Neuronal stem cell (in vitro differentiated cells): ENCODE data around the gene CYGB.
A peak's percentile ranks its signal among the peaks of the same experiment; 100 is the strongest.

Experiments
- DNase-seq: peaks from one replicate; pipeline ENCODE4 v3.0.0-alpha.2; 2013; ENCODE audit warnings: low spot score
- H2AFZ ChIP-seq: one replicate; pipeline ENCODE4 v1.6.1; 2013; ENCODE audit warnings: mild to moderate bottlenecking, low read length, inconsistent platforms
- H2AK5ac ChIP-seq: 2 replicates; pipeline ENCODE4 v1.6.1; 2013; ENCODE audit warnings: low read depth, mild to moderate bottlenecking, inconsistent platforms, low read length, moderate library complexity, mixed read lengths
- H2BK120ac ChIP-seq: 2 replicates; pipeline ENCODE4 v1.6.1; 2013; ENCODE audit warnings: low read depth, mild to moderate bottlenecking, inconsistent platforms, low read length, moderate library complexity, mixed read lengths
- H2BK12ac ChIP-seq: one replicate; pipeline ENCODE4 v1.6.1; 2013; ENCODE audit warnings: low read length, inconsistent platforms
- H2BK15ac ChIP-seq: 2 replicates; pipeline ENCODE4 v1.6.1; 2013; ENCODE audit warnings: mild to moderate bottlenecking, low read length, inconsistent platforms, mixed read lengths
- H2BK5ac ChIP-seq: one replicate; pipeline ENCODE4 v1.6.1; 2013; ENCODE audit warnings: inconsistent platforms, mild to moderate bottlenecking, low read length, moderate library complexity
- H3K14ac ChIP-seq: one replicate; pipeline ENCODE4 v1.6.1; 2013; ENCODE audit warnings: low read length, inconsistent platforms
- H3K18ac ChIP-seq: 2 replicates; pipeline ENCODE4 v1.6.1; 2013; ENCODE audit warnings: low read length, inconsistent platforms
- H3K23ac ChIP-seq: 2 replicates; pipeline ENCODE4 v1.6.1; 2013; ENCODE audit warnings: low read depth, mild to moderate bottlenecking, mixed read lengths, low read length, inconsistent platforms; ENCODE audit not compliant: poor library complexity
- H3K27ac ChIP-seq: replicated peaks from 3 replicates; pipeline ENCODE4 v1.5.1; 2013; ENCODE audit warnings: low read length, inconsistent platforms
- H3K27me3 ChIP-seq, 3 experiments: 2 replicates each; pipeline ENCODE4 v1.6.1; 2013; ENCODE audit warnings: low read length in 3 of 3, mild to moderate bottlenecking in 2 of 3, inconsistent platforms in 1 of 3, low read depth in 1 of 3, mixed read lengths in 1 of 3, moderate library complexity in 1 of 3; ENCODE audit not compliant: control insufficient read depth in 3 of 3, insufficient read depth in 3 of 3
- H3K36me3 ChIP-seq, 2 donors: replicated peaks in 1 of 2; 2 replicates each; pipeline ENCODE4 v1.6.1; 2013; ENCODE audit warnings: low read length in 2 of 2; ENCODE audit not compliant: control insufficient read depth in 2 of 2, insufficient read depth in 2 of 2
- H3K4ac ChIP-seq: 2 replicates; pipeline ENCODE4 v1.6.1; 2013; ENCODE audit warnings: inconsistent platforms, mild to moderate bottlenecking, low read length, moderate library complexity
- H3K4me1 ChIP-seq, 2 donors: 1 replicate in 1 of 2; 2 replicates in 1 of 2; pipeline ENCODE4 v1.6.1; 2013; ENCODE audit warnings: low read length in 2 of 2, low read depth in 1 of 2; ENCODE audit not compliant: control insufficient read depth in 2 of 2, insufficient read depth in 1 of 2
- H3K4me2 ChIP-seq: one replicate; pipeline ENCODE4 v1.6.1; 2013; ENCODE audit warnings: mild to moderate bottlenecking, low read length, inconsistent platforms; ENCODE audit not compliant: insufficient read depth, poor library complexity, severe bottlenecking
- H3K4me3 ChIP-seq, 2 donors: 2 replicates each; pipeline ENCODE4 v1.5.1; 2013; ENCODE audit warnings: low read length in 2 of 2, mild to moderate bottlenecking in 2 of 2, inconsistent platforms in 1 of 2, moderate library complexity in 1 of 2
- H3K79me1 ChIP-seq: one replicate; pipeline ENCODE4 v1.6.1; 2013; ENCODE audit warnings: low read depth, mild to moderate bottlenecking, inconsistent platforms, low read length, moderate library complexity
- H3K9ac ChIP-seq: one replicate; pipeline ENCODE4 v1.6.1; 2013; ENCODE audit warnings: mild to moderate bottlenecking, low read depth, low read length, inconsistent platforms; ENCODE audit not compliant: poor library complexity
- H3K9me3 ChIP-seq, 2 donors: replicated peaks in 1 of 2; 2 replicates each; pipeline versions ENCODE3 to v1.6.1; 2013; ENCODE audit warnings: low read length in 2 of 2, mild to moderate bottlenecking in 2 of 2, inconsistent platforms in 1 of 2, low read depth in 1 of 2, mixed read lengths in 1 of 2, moderate library complexity in 1 of 2; ENCODE audit not compliant: control insufficient read depth in 2 of 2, insufficient read depth in 1 of 2
- H4K8ac ChIP-seq: one replicate; pipeline ENCODE4 v1.6.1; 2013; ENCODE audit warnings: low read depth, mild to moderate bottlenecking, inconsistent platforms, low read length, moderate library complexity
- H4K91ac ChIP-seq: one replicate; pipeline ENCODE4 v1.6.1; 2013; ENCODE audit warnings: low read length, low read depth, mild to moderate bottlenecking, inconsistent platforms; ENCODE audit not compliant: poor library complexity
- WGBS, 2 donors: extraction: QIAGEN DNeasy Blood & Tissue Kit; methylation state at CpG; one replicate each; pipeline ENCODE4 v1.1.7; 2013; ENCODE audit warnings: missing lambda C conversion rate in 2 of 2, mixed read lengths in 1 of 2; ENCODE audit not compliant: insufficient read length in 2 of 2, insufficient replicate concordance in 1 of 2; ENCODE audit errors: extremely low coverage in 2 of 2; 5-methylcytosine and 5-hydroxymethylcytosine counted together

Gene CYGB

DNA sequence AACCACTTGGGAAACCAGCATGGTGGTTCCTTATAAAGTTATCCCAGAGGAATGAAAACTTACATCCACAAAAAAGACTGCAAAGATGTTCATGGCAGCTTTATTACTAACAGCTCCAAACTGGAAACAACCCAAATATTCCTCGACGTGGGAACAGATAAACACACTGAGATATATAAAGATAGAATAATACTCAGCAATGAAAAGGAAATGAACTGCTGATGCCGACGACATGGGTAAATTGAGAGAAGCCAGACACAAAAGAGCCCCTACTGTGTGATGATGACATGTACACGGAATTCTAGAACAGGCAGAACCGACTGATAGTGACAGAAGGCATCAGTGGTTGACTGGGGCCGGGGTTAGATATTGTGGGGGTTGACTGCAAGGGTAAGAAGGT is 12.0 kb upstream of the CYGB start:
- H3K4me2 ChIP-seq = no peak overlapping the region
- H2AK5ac ChIP-seq = no peak overlapping the region
- H3K36me3 ChIP-seq = no peaks in the 10 kb centered on the region
- no peak overlapping the region for H3K14ac ChIP-seq
- H3K9ac ChIP-seq = no peak overlapping the region
- H2BK120ac ChIP-seq = no peak overlapping the region
- DNase-seq = no peak
- no CpG with 5 or more reads among the region's 7 CpGs for WGBS, 2 donors
- no peak overlapping the region for H3K4me3 ChIP-seq
- H2AFZ ChIP-seq = no peak overlapping the region
- no peak overlapping the region for H2BK15ac ChIP-seq
- peaks cover 0 to 23% (median 5%) of the 10 kb centered on the region in 3 experiments for H3K27me3 ChIP-seq
- H3K18ac ChIP-seq = no peak overlapping the region
- no peak overlapping the region for H2BK12ac ChIP-seq
- H3K23ac ChIP-seq = no peak overlapping the region
- no peak overlapping the region for H3K4ac ChIP-seq
- H3K9me3 ChIP-seq = no peaks in the 10 kb centered on the region
- peaks cover 7 to 35% of the 10 kb centered on the region in 2 donors for H3K4me1 ChIP-seq
- H3K27ac ChIP-seq = no peak overlapping the region
- H3K79me1 ChIP-seq = no peaks in the 10 kb centered on the region
- H4K91ac ChIP-seq = no peak overlapping the region
- no peak overlapping the region for H2BK5ac ChIP-seq
- no peak overlapping the region for H4K8ac ChIP-seq

GRCh38 chr17:76549215-76549518 is 11.7 kb upstream of the CYGB start:
- Histone ChIP-seq H2AK5ac (no peak overlapping the region), H4K91ac (no peak overlapping the region), H2AFZ (no peak overlapping the region), H3K79me1 (no peaks in the 10 kb centered on the region), H3K4ac (no peak overlapping the region), H3K36me3 (no peaks in the 10 kb centered on the region), H4K8ac (no peak overlapping the region), H3K9me3 (no peaks in the 10 kb centered on the region), H2BK15ac (no peak overlapping the region), H3K23ac (no peak overlapping the region), H3K4me3 (no peak overlapping the region), H3K27ac (no peak overlapping the region), H3K14ac (no peak overlapping the region), H3K9ac (no peak overlapping the region), H3K27me3 (peaks cover 0 to 27% (median 7%) of the 10 kb centered on the region in 3 experiments), H2BK120ac (no peak overlapping the region), H3K18ac (no peak overlapping the region), H3K4me2 (no peak overlapping the region), H3K4me1 (peaks cover 8 to 39% of the 10 kb centered on the region in 2 donors), H2BK12ac (no peak overlapping the region), H2BK5ac (no peak overlapping the region)
- no peak for DNase-seq
- no CpG with 5 or more reads among the region's 9 CpGs for WGBS, 2 donors

DNA sequence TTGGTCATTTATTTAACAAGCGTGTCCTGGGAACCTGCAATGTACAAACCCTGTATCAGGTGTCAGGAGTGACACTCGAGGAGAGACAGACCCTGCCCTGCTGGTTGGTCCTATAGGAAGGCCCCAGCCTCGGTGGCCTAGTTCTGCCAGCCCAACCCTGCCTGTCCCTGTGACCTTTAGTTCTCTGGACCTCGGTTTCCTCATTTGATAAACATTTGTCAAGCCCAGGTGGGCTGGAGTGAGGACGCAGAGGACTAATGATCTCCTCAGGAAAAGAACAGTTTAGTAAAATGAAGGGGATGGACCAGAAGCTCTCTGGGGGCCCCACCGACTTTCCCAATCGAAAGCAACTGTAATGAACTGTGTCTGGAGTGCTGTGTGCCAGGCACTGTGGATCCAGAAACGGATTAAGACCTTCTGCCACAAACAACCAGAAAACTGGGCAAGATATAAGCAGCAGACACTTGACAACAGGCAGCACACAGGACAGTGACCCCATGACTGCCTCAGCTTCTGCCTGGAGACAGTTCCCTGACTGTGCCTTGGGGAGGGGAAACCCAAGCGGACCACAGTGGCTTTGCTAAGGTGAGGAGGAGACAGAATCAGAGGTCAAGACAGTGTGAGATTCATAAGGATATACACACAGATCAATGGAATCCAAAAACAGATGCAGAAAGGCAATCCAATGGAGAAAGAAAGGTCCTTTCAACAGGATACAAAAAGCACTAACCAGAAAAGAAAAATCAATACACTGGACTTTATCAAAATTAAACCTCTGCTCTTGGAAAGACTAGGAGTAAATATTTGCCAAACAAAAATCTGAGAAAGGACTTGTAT is 11.1 kb upstream of the CYGB start:
- Histone ChIP-seq H3K4me2 (no peak overlapping the region), H3K4ac (no peak overlapping the region), H3K4me1 (peaks cover 8 to 39% of the 10 kb centered on the region in 2 donors), H3K4me3 (no peak overlapping the region), H2BK120ac (no peak overlapping the region), H3K14ac (no peak overlapping the region), H2AFZ (peak overlapping the region; percentile 10), H2BK12ac (no peak overlapping the region), H3K79me1 (no peaks in the 10 kb centered on the region), H2BK5ac (no peak overlapping the region), H4K91ac (no peak overlapping the region), H3K9me3 (no peaks in the 10 kb centered on the region), H2BK15ac (no peak overlapping the region), H2AK5ac (no peak overlapping the region), H3K36me3 (no peaks in the 10 kb centered on the region), H3K27ac (no peak overlapping the region), H4K8ac (no peak overlapping the region), H3K18ac (no peak overlapping the region), H3K9ac (no peak overlapping the region), H3K23ac (no peak overlapping the region), H3K27me3 (peaks cover 0 to 33% (median 8%) of the 10 kb centered on the region in 3 experiments)
- DNase-seq = no peak
- no CpG with 5 or more reads among the region's 9 CpGs for WGBS, 2 donors

- Histone ChIP-seq H2AK5ac (no peak overlapping the region), H3K4me3 (no peak overlapping the region), H3K27ac (no peak overlapping the region), H2AFZ (no peak overlapping the region), H3K23ac (no peak overlapping the region), H2BK5ac (no peak overlapping the region), H3K4me2 (no peak overlapping the region), H3K14ac (no peak overlapping the region), H3K4me1 (peaks cover 8 to 42% of the 10 kb centered on the region in 2 donors), H3K36me3 (no peaks in the 10 kb centered on the region), H3K18ac (no peak overlapping the region), H3K4ac (no peak overlapping the region), H3K9me3 (no peaks in the 10 kb centered on the region), H3K9ac (no peak overlapping the region), H4K91ac (no peak overlapping the region), H3K27me3 (peaks cover 0 to 41% (median 8%) of the 10 kb centered on the region in 3 experiments), H2BK12ac (no peak overlapping the region), H2BK15ac (no peak overlapping the region), H3K79me1 (no peaks in the 10 kb centered on the region), H4K8ac (no peak overlapping the region), H2BK120ac (no peak overlapping the region)
- 100% methylated on average over 2 of the region's 2 CpGs; no CpG with 5 or more reads in 1 of the 2 donors for whole genome bisulfite sequencing, 2 donors
- DNase-seq = no peak
These were observed 10.2 kb upstream of the CYGB start for GRCh38 chr17:76547642-76548202.
